ENCODE data around the gene TDRD10. TPM values are rescaled to one million over a fixed set of nuclear protein-coding genes. Genes with fewer than 3 reads are reported as not detected.

Gene TDRD10, protein sequence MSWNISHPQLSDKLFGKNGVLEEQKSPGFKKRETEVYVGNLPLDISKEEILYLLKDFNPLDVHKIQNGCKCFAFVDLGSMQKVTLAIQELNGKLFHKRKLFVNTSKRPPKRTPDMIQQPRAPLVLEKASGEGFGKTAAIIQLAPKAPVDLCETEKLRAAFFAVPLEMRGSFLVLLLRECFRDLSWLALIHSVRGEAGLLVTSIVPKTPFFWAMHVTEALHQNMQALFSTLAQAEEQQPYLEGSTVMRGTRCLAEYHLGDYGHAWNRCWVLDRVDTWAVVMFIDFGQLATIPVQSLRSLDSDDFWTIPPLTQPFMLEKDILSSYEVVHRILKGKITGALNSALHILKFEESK
- 10 to 100 TPM in 1 of 2 donors, 1 to 10 TPM in 1; 1.1 to 28.0 TPM for total RNA-seq

DNA sequence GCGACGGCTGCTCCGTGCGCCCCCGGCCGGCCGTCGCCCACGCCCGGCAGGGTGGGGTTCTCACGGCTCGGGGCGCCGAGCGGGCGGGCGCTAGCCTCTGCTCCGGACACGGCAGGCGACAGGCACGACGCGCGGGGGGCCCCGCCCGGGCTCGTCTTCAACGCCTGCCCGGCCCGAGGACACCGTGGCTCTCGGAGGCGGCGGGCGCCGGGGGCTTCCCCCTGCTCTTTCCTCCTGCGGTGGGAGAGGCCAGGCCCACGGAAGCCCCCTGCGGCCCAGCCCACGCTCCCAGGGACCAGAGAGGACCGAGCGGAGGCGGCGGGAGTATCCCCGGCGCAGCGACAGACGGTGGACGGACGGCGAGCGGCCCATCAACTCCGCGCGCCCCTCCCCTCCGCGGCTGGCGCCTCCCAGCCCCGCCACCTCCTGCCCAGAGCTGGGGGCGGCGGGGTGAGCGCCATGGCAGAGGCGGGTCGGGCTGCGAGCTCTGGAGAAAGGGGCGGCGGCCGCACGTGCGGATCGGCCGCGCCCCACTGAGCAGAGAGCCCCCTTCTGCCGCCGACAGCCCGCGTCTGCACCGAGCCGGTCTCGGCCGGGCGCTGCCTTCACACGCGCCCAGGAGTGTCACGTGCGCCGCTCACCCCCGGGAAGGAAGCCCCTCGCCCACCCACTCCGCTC, at the start of gene TDRD10, which contains the start of gene SHE:
TSS of gene TDRD10 (plus strand) at position 154 of the 678 bp plus-strand sequence. CDS start 4,685 bp downstream, outside the sequence.
TSS of gene SHE (minus strand) at position 347 of the 678 bp plus-strand sequence. CDS start 386 bp downstream, outside the sequence.
- no peak within 1 kb of the TSS for H3K27ac ChIP-seq
- H3K4me1 ChIP-seq (ENCODE audit: control insufficient read depth in 1 of 2, low read depth in 2 of 2) = peaks cover 3 to 9% of the 10 kb centered on the region in 2 donors
- TF ChIP-seq, protein P1, sequence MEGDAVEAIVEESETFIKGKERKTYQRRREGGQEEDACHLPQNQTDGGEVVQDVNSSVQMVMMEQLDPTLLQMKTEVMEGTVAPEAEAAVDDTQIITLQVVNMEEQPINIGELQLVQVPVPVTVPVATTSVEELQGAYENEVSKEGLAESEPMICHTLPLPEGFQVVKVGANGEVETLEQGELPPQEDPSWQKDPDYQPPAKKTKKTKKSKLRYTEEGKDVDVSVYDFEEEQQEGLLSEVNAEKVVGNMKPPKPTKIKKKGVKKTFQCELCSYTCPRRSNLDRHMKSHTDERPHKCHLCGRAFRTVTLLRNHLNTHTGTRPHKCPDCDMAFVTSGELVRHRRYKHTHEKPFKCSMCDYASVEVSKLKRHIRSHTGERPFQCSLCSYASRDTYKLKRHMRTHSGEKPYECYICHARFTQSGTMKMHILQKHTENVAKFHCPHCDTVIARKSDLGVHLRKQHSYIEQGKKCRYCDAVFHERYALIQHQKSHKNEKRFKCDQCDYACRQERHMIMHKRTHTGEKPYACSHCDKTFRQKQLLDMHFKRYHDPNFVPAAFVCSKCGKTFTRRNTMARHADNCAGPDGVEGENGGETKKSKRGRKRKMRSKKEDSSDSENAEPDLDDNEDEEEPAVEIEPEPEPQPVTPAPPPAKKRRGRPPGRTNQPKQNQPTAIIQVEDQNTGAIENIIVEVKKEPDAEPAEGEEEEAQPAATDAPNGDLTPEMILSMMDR (IDR thresholded peaks at IDR 0.05) = no peak
- peaks cover 25% of the 10 kb centered on the region for H3K27me3 ChIP-seq (replicated peaks; ENCODE audit: insufficient read depth)
- peak within 1 kb of the TSS; percentile 67 for H3K4me3 ChIP-seq
- H3K9me3 ChIP-seq = no peaks in the 10 kb centered on the region
- ATAC-seq (ENCODE audit: insufficient number of reproducible peaks, low FRiP score, low read depth) (no peak), DNase-seq (ENCODE audit: low spot score) (no peak)
- no peaks in the 10 kb centered on the region for H3K36me3 ChIP-seq

DNA sequence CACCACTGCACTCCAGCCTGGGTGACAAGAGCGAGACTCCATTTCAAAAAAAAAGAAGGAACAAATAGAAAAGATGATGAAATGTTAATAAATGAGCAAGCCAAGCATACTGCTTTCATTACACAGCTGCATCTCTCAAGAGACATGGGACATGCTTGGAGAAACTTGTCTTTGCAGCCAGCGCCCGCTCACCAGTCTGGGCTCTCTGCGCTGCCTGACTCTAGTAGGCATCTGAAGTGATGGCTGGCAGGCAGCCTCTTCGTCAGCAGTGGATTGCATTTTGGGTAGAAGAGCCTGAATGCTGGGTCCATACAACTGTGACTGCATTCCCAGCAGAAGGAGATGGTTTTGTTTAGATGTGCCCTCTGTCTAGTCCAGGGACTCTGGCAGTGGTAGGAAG, 48.9 kb upstream of the TDRD10 start:
- peaks cover 4% of the 10 kb centered on the region for H3K36me3 ChIP-seq
- no peak overlapping the region for H3K27ac ChIP-seq
- peaks cover 0 to 12% of the 10 kb centered on the region in 2 donors for H3K4me1 ChIP-seq (ENCODE audit: control insufficient read depth in 1 of 2, low read depth in 2 of 2)
- no peak overlapping the region for H3K4me3 ChIP-seq
- H3K9me3 ChIP-seq = no peaks in the 10 kb centered on the region
- H3K27me3 ChIP-seq (replicated peaks; ENCODE audit: insufficient read depth) = no peaks in the 10 kb centered on the region
- DNase-seq (ENCODE audit: low spot score) (no peak), ATAC-seq (ENCODE audit: insufficient number of reproducible peaks, low FRiP score, low read depth) (no peak)
- TF ChIP-seq, protein P1 (IDR thresholded peaks at IDR 0.05) = no peak

DNA sequence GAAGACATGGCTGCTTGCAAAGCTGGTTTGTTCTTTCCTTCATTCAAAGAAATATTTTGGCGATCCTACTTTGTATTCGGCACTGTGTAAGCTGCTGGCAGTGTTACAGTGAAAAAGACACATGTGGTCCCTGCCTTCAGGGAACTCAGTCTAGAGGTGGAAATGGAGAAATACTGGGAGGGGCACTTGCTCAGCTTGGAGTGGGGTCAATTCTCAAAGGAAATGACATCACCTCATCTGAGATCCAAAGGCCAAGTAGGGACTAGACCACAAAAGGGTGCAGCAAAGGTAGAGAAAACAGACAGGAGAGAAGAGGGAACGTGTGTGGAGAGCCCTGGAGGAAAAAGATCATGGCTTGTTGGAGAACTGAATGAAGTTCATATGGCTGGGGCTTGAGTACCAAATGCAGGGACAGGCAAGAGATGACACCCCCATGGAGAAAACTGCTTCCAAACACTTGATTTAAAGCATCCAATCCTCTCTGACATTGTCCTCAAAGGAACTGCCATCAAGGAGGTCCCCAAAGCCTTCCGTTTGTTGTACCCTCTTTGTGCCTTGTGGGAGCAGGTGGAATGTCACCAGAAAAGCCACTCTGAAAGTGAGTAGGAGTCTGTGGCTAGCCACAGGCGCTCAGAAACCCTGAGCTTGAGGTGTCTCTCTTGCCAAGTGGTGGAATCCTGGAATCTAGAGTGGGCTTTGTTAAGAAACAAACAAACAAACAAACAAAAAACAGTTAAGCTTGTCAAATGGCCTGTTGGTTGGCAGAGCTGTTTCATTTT, 48.3 kb upstream of the TDRD10 start:
- Histone ChIP-seq H3K9me3 (no peaks in the 10 kb centered on the region), H3K4me1 (ENCODE audit: control insufficient read depth in 1 of 2, low read depth in 2 of 2) (peaks cover 0 to 12% of the 10 kb centered on the region in 2 donors), H3K4me3 (no peak overlapping the region), H3K36me3 (no peaks in the 10 kb centered on the region), H3K27ac (no peak overlapping the region), H3K27me3 (replicated peaks; ENCODE audit: insufficient read depth) (no peaks in the 10 kb centered on the region)
- TF ChIP-seq, protein P1 (IDR thresholded peaks at IDR 0.05) = no peak
- ATAC-seq (ENCODE audit: insufficient number of reproducible peaks, low FRiP score, low read depth) (no peak), DNase-seq (ENCODE audit: low spot score) (no peak)

DNA sequence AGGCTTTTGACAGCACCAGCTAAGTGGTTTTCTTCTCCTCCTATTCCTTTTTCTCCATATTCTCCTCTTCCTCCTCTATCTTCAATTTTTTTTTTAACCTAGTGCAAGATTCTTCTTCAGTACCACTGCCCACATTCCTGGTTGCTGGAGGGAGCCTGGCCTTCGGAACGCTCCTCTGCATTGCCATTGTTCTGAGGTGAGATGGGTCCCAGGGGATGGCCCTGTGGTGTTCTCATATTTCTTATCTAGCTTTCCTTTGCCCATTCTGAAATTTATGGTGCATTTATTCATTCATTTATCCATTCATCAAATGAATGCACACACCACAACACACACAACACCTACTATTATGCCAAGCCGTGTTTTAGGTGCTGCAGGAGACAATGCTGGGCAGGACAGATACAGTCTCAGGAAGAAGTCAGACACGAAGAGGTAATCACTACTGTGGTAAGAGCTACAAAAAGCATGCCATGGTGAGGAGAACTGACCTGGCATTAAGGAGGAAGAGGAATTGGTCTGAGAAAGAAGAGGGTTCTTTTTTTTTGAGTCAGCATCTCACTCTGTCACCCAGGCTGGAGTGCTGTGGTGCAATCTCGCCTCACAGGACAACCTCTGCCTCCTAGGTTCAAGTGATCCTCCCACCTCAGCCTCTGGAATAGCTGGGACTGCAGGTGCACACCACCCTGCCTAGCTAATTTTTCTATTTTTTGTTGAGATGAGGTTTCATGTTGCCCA, 47.5 kb upstream of the TDRD10 start:
- Histone ChIP-seq H3K36me3 (no peaks in the 10 kb centered on the region), H3K27ac (no peak overlapping the region), H3K9me3 (no peaks in the 10 kb centered on the region), H3K4me1 (ENCODE audit: control insufficient read depth in 1 of 2, low read depth in 2 of 2) (peaks cover 0 to 12% of the 10 kb centered on the region in 2 donors), H3K4me3 (no peak overlapping the region), H3K27me3 (replicated peaks; ENCODE audit: insufficient read depth) (no peaks in the 10 kb centered on the region)
- ATAC-seq (ENCODE audit: insufficient number of reproducible peaks, low FRiP score, low read depth) (no peak), DNase-seq (ENCODE audit: low spot score) (no peak)
- TF ChIP-seq, protein P1 (IDR thresholded peaks at IDR 0.05) = no peak

All from thoracic aorta (tissue), 2 donors.